H9 (cell line): Measurements from ENCODE around the gene SPDYE4. TPM values are rescaled to one million over a fixed set of nuclear protein-coding genes. Genes with fewer than 3 reads are reported as not detected.

ENCODE experiments used
- DNase-seq: peaks from one replicate; pipeline ENCODE4 v3.0.0-alpha.2; 2017
- H2AFZ ChIP-seq: one replicate; pipeline ENCODE4 v1.6.1; 2013; ENCODE audit warnings: mild to moderate bottlenecking, low read length, control low read depth, moderate library complexity
- H2AK5ac ChIP-seq: 2 replicates; pipeline ENCODE4 v1.6.1; 2013; ENCODE audit warnings: low read length, control low read depth, mixed read lengths; ENCODE audit not compliant: insufficient read length
- H2BK120ac ChIP-seq: one replicate; pipeline ENCODE4 v1.6.1; 2013; ENCODE audit warnings: low read depth, mild to moderate bottlenecking, low read length, control low read depth, inconsistent platforms; ENCODE audit not compliant: poor library complexity, severe bottlenecking
- H2BK12ac ChIP-seq: 2 replicates; pipeline ENCODE4 v1.6.1; 2013; ENCODE audit warnings: low read length, control low read depth, mixed read lengths, low read depth; ENCODE audit not compliant: insufficient read length
- H2BK15ac ChIP-seq: 2 replicates; pipeline ENCODE4 v1.6.1; 2013; ENCODE audit warnings: low read depth, low read length, control low read depth
- H2BK20ac ChIP-seq: one replicate; pipeline ENCODE4 v1.6.1; 2013; ENCODE audit warnings: low read depth, mild to moderate bottlenecking, low read length, control low read depth, inconsistent platforms; ENCODE audit not compliant: poor library complexity, severe bottlenecking
- H2BK5ac ChIP-seq: 2 replicates; pipeline ENCODE4 v1.6.1; 2013; ENCODE audit warnings: low read length, control low read depth, mixed read lengths; ENCODE audit not compliant: insufficient read length
- H3K14ac ChIP-seq: 2 replicates; pipeline ENCODE4 v1.6.1; 2013; ENCODE audit warnings: low read length, control low read depth; ENCODE audit not compliant: insufficient read depth
- H3K18ac ChIP-seq: 2 replicates; pipeline ENCODE4 v1.6.1; 2013; ENCODE audit warnings: low read depth, mild to moderate bottlenecking, mixed read lengths, low read length, control low read depth; ENCODE audit not compliant: insufficient read length
- H3K23ac ChIP-seq: 2 replicates; pipeline ENCODE4 v1.6.1; 2013; ENCODE audit warnings: low read length, control low read depth, mixed read lengths, low read depth; ENCODE audit not compliant: insufficient read length
- H3K23me2 ChIP-seq: 2 replicates; pipeline ENCODE4 v1.6.1; 2013; ENCODE audit warnings: low read depth, mild to moderate bottlenecking, mixed read lengths, low read length, control low read depth; ENCODE audit not compliant: insufficient read length, poor library complexity, severe bottlenecking
- H3K27ac ChIP-seq: 2 replicates; pipeline ENCODE4 v1.5.1; 2013; ENCODE audit warnings: low read length, control low read depth, mixed read lengths, low read depth; ENCODE audit not compliant: insufficient read length
- H3K27me3 ChIP-seq: 2 replicates; pipeline ENCODE4 v1.6.1; 2013; ENCODE audit warnings: low read length, control low read depth, inconsistent platforms; ENCODE audit not compliant: insufficient read depth
- H3K4ac ChIP-seq: 2 replicates; pipeline ENCODE4 v1.6.1; 2013; ENCODE audit warnings: low read depth, mild to moderate bottlenecking, control low read depth, inconsistent platforms, low read length, moderate library complexity
- H3K4me1 ChIP-seq: 2 replicates; pipeline ENCODE4 v1.6.1; 2013; ENCODE audit warnings: low read length, control low read depth, inconsistent platforms; ENCODE audit not compliant: insufficient read depth
- H3K4me2 ChIP-seq: 2 replicates; pipeline ENCODE4 v1.6.1; 2013; ENCODE audit warnings: low read length, control low read depth, mixed read lengths; ENCODE audit not compliant: insufficient read length, insufficient read depth
- H3K56ac ChIP-seq: 2 replicates; pipeline ENCODE4 v1.6.1; 2013; ENCODE audit warnings: low read depth, mild to moderate bottlenecking, mixed read lengths, low read length, control low read depth; ENCODE audit not compliant: insufficient read length
- H3K79me1 ChIP-seq: 2 replicates; pipeline ENCODE4 v1.6.1; 2013; ENCODE audit warnings: low read depth, mild to moderate bottlenecking, moderate library complexity, low read length, control low read depth, inconsistent platforms; ENCODE audit not compliant: insufficient read depth, poor library complexity, severe bottlenecking
- H3K79me2 ChIP-seq: 2 replicates; pipeline ENCODE4 v1.6.1; 2013; ENCODE audit warnings: low read length, control low read depth, inconsistent platforms; ENCODE audit not compliant: insufficient read depth
- H3K9ac ChIP-seq: 2 replicates; pipeline ENCODE4 v1.6.1; 2013; ENCODE audit warnings: low read length, control low read depth, mixed read lengths; ENCODE audit not compliant: insufficient read length; ENCODE audit errors: extremely low read depth
- H3K9me3 ChIP-seq: one replicate; pipeline ENCODE4 v1.6.1; 2013; ENCODE audit warnings: low read depth, low read length, inconsistent platforms; ENCODE audit not compliant: control insufficient read depth
- H3T11ph ChIP-seq: one replicate; pipeline ENCODE4 v1.6.1; 2013; ENCODE audit warnings: mild to moderate bottlenecking, low read length, control low read depth, inconsistent platforms
- H4K20me1 ChIP-seq: one replicate; pipeline ENCODE4 v1.6.1; 2013; ENCODE audit not compliant: control insufficient read depth, insufficient read length, insufficient read depth
- H4K5ac ChIP-seq: 2 replicates; pipeline ENCODE4 v1.6.1; 2013; ENCODE audit warnings: low read depth, mild to moderate bottlenecking, mixed read lengths, low read length, control low read depth; ENCODE audit not compliant: insufficient read length
- H4K8ac ChIP-seq: replicated peaks from 2 replicates; pipeline ENCODE4 v1.6.1; 2013; ENCODE audit warnings: low read length, control low read depth, mixed read lengths, low read depth; ENCODE audit not compliant: insufficient read length
- H4K91ac ChIP-seq: 2 replicates; pipeline ENCODE4 v1.6.1; 2013; ENCODE audit warnings: low read depth, mild to moderate bottlenecking, moderate library complexity, mixed read lengths, low read length, control low read depth; ENCODE audit not compliant: insufficient read length
- H3K27ac Mint-ChIP-seq, 3 experiments: 2 replicates in 2 of 3; 3 replicates in 1 of 3; pipeline ENCODE4 v1.8.0; 2020 to 2021; ENCODE audit warnings: mixed read lengths in 3 of 3, mild to moderate bottlenecking in 1 of 3, moderate library complexity in 1 of 3
- H3K27me3 Mint-ChIP-seq: 2 replicates; pipeline ENCODE4 v1.8.0; 2021; ENCODE audit warnings: low read depth, mild to moderate bottlenecking, moderate library complexity, mixed read lengths
- H3K36me3 Mint-ChIP-seq, 3 experiments: 2 replicates in 2 of 3; 3 replicates in 1 of 3; pipeline ENCODE4 v1.8.0; 2020 to 2021; ENCODE audit warnings: low read depth in 3 of 3, mixed read lengths in 3 of 3; ENCODE audit not compliant: insufficient read depth in 1 of 3
- H3K4me1 Mint-ChIP-seq, 2 experiments: 2 replicates each; pipeline ENCODE4 v1.8.0; 2020; ENCODE audit warnings: mixed read lengths in 2 of 2
- H3K4me3 Mint-ChIP-seq, 2 experiments: 2 replicates in 1 of 2; 3 replicates in 1 of 2; pipeline ENCODE4 v1.8.0; 2020 to 2021; ENCODE audit warnings: mild to moderate bottlenecking in 2 of 2, mixed read lengths in 2 of 2, moderate library complexity in 1 of 2
- H3K9me3 Mint-ChIP-seq, 2 experiments: 2 replicates in 1 of 2; 3 replicates in 1 of 2; pipeline ENCODE4 v1.8.0; 2020; ENCODE audit warnings: mild to moderate bottlenecking in 2 of 2, mixed read lengths in 2 of 2, moderate library complexity in 1 of 2
- CTCF ChIP-seq: fragments of 200-600 bp; sonication (generic); conservative IDR thresholded peaks from 3 replicates; pipeline ENCODE4 v1.8.0; 2021; ENCODE audit warnings: antibody characterized with exemption, mild to moderate bottlenecking
- WGBS: extraction: QIAGEN DNeasy Blood & Tissue Kit; methylation state at CpG from one replicate; pipeline ENCODE4 v1.1.7; 2013; ENCODE audit warnings: missing lambda C conversion rate, low lambda C conversion rate, mixed read lengths; ENCODE audit not compliant: insufficient read length; ENCODE audit errors: extremely low coverage; 5-methylcytosine and 5-hydroxymethylcytosine counted together
- total RNA-seq: library from RNA; stranded (reverse); gene quantifications from 2 replicates; pipeline ENCODE4 v1.2.1, GENCODE V29; 2021

SPDYE4 gene
- total RNA-seq, 1 experiment from 2014 or later: not detected

- Mint-ChIP-seq H3K4me3 (no peak overlapping the region), H3K36me3 (no peaks in the 10 kb centered on the region; a peak in 1 of 7 replicates), H3K27me3 (peaks cover 18% of the 10 kb centered on the region), H3K27ac (no peak overlapping the region), H3K9me3 (0 out of 5 replicates have a peak, but pooled peaks cover 0 to 2% of the 10 kb centered on the region in 2 experiments), H3K4me1 (peaks cover 3 to 5% of the 10 kb centered on the region in 2 experiments)
- Histone ChIP-seq H3K4ac (no peak overlapping the region), H4K8ac (no peak overlapping the region), H3K27ac (no peak overlapping the region), H3K27me3 (no peaks in the 10 kb centered on the region), H4K20me1 (no peaks in the 10 kb centered on the region), H3T11ph (no peak overlapping the region), H3K18ac (no peak overlapping the region), H3K79me1 (no peaks in the 10 kb centered on the region), H3K4me2 (no peak overlapping the region), H2BK5ac (no peak overlapping the region), H4K91ac (no peak overlapping the region), H3K23ac (no peak overlapping the region), H2BK15ac (no peak overlapping the region), H2AK5ac (no peak overlapping the region), H3K9me3 (no peaks in the 10 kb centered on the region), H3K4me1 (no peaks in the 10 kb centered on the region), H3K14ac (no peak overlapping the region), H4K5ac (no peak overlapping the region), H2BK120ac (no peak overlapping the region), H3K79me2 (no peaks in the 10 kb centered on the region), H2AFZ (no peak overlapping the region), H3K23me2 (peaks cover 3% of the 10 kb centered on the region), H3K56ac (no peak overlapping the region), H2BK20ac (no peak overlapping the region), H3K9ac (no peak overlapping the region), H2BK12ac (no peak overlapping the region)
- no CpG with 5 or more reads among the region's 3 CpGs for WGBS
- TF ChIP-seq CTCF: no peak
- no peak for DNase-seq
Measured at GRCh38 chr17:8749616-8750015, 8.7 kb downstream of the SPDYE4 start.
